Measurements from ENCODE around the gene XRRA1. TPM values are rescaled to one million over a fixed set of nuclear protein-coding genes. Genes with fewer than 3 reads are reported as not detected.
A peak's percentile ranks its signal among the peaks of the same experiment; 100 is the strongest.

The XRRA1 gene
- total and polyA plus RNA-seq, 11 donors, result 3.9 to 26.6 (median 13.1) TPM

DNA sequence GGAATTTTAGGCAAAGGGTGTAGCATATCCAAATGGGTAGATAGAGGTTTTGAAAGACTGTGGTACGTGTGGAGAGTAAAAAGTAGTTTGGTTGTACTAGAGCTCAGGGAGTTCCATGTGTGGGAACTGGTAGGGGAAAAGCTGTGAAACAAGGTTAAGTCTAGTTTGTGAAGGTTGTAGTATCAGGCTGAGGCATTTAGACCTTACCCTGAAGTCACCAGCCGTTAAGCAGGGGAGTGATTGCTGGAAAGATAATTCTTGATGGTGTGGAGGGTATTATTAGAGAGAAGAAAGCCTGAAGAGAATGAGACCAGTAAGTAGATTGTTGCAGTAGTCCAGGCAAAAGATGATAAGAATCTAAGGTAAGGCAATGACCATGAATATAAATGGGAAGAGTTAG, 132.2 kb downstream of the XRRA1 start:
- Histone ChIP-seq H3K4me3 (no peak overlapping the region), H3K27me3 (no peaks in the 10 kb centered on the region), H3K36me3 (peaks cover 0 to 63% (median 22%) of the 10 kb centered on the region in 9 donors), H3K4me1 (peaks cover 0 to 38% (median 11%) of the 10 kb centered on the region in 12 donors), H3K9me3 (no peaks in the 10 kb centered on the region), H3K27ac (no peak overlapping the region)
- TF ChIP-seq POLR2A (IDR thresholded peaks at IDR 0.05), result no peak
- TF ChIP-seq, protein P1, sequence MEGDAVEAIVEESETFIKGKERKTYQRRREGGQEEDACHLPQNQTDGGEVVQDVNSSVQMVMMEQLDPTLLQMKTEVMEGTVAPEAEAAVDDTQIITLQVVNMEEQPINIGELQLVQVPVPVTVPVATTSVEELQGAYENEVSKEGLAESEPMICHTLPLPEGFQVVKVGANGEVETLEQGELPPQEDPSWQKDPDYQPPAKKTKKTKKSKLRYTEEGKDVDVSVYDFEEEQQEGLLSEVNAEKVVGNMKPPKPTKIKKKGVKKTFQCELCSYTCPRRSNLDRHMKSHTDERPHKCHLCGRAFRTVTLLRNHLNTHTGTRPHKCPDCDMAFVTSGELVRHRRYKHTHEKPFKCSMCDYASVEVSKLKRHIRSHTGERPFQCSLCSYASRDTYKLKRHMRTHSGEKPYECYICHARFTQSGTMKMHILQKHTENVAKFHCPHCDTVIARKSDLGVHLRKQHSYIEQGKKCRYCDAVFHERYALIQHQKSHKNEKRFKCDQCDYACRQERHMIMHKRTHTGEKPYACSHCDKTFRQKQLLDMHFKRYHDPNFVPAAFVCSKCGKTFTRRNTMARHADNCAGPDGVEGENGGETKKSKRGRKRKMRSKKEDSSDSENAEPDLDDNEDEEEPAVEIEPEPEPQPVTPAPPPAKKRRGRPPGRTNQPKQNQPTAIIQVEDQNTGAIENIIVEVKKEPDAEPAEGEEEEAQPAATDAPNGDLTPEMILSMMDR (IDR thresholded peaks at IDR 0.05), result no peak
- intact Hi-C loops (cut with DNase I), result no loop called here
- 87 to 90% (median 89%) methylated on average over 2 of the region's 2 CpGs for WGBS, 4 donors
- no peak for ATAC-seq
- no peak for DNase-seq

GRCh38 chr11:74815966-74816365, 132.9 kb downstream of the XRRA1 start:
- 65 to 75% (median 69%) methylated on average over 3 of the region's 3 CpGs for WGBS, 4 donors
- H3K4me1 ChIP-seq, result peaks cover 0 to 34% (median 9%) of the 10 kb centered on the region in 12 donors
- intact Hi-C loops (cut with DNase I), result no loop called here
- no peak overlapping the region for H3K4me3 ChIP-seq
- H3K27me3 ChIP-seq, result no peaks in the 10 kb centered on the region
- no peak overlapping the region for H3K27ac ChIP-seq
- H3K36me3 ChIP-seq, result peaks cover 0 to 65% (median 23%) of the 10 kb centered on the region in 9 donors
- H3K9me3 ChIP-seq, result no peaks in the 10 kb centered on the region
- DNase-seq (no peak), ATAC-seq (no peak)
- no peak for TF ChIP-seq POLR2A (IDR thresholded peaks at IDR 0.05)

GRCh38 chr11:74809801-74810200, 139.1 kb downstream of the XRRA1 start:
- no peak overlapping the region for H3K4me3 ChIP-seq
- no peaks in the 10 kb centered on the region for H3K9me3 ChIP-seq
- TF ChIP-seq, protein P1 (IDR thresholded peaks at IDR 0.05), result no peak
- no peak for TF ChIP-seq POLR2A (IDR thresholded peaks at IDR 0.05)
- H3K27me3 ChIP-seq, result no peaks in the 10 kb centered on the region
- intact Hi-C loops (cut with DNase I), result no loop called here
- H3K36me3 ChIP-seq, result peaks cover 0 to 44% (median 20%) of the 10 kb centered on the region in 9 donors
- no peak for DNase-seq
- peaks cover 0 to 39% (median 18%) of the 10 kb centered on the region in 12 donors for H3K4me1 ChIP-seq
- ATAC-seq, result no peak
- H3K27ac ChIP-seq, result no peak overlapping the region

DNA sequence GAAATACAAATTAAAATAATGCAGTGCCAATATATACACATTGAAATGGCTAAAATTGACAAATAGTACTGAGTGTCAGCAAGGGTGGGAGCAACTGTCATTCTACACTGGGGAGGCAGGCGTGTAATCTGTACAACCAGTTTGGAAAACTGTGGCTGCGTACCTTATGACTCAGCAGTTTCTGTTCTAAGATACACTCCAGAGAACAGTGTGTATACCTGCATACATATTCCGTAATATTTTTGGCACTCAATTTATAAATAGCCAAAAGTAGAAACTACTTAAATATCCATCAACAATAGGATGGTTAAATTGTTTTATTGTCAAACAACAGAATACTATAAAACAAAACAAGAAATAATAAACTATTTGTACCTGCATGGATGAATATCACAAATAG, 142.6 kb downstream of the XRRA1 start:
- TF ChIP-seq, protein P1 (IDR thresholded peaks at IDR 0.05), result no peak
- no peak for TF ChIP-seq POLR2A (IDR thresholded peaks at IDR 0.05)
- H3K9me3 ChIP-seq, result no peaks in the 10 kb centered on the region
- WGBS, 4 donors, result 48 to 67% (median 58%) methylated on average over 3 of the region's 3 CpGs
- DNase-seq, result no peak
- no peak overlapping the region for H3K4me3 ChIP-seq
- H3K36me3 ChIP-seq, result peaks cover 0 to 15% (median 3%) of the 10 kb centered on the region in 9 donors
- H3K27me3 ChIP-seq, result no peaks in the 10 kb centered on the region
- H3K4me1 ChIP-seq, result peaks cover 0 to 45% (median 18%) of the 10 kb centered on the region in 12 donors
- H3K27ac ChIP-seq, result peak overlapping the region in 2 of 12 donors; percentile 28 to 55
- ATAC-seq, result peak; percentile 49 to 83 (median 80)
- intact Hi-C loops (cut with DNase I), result no loop called here

Measured in heart left ventricle (tissue), 16 donors.